ENCODE data around the gene STT3A. TPM values are rescaled to one million over a fixed set of nuclear protein-coding genes. Genes with fewer than 3 reads are reported as not detected.
A peak's percentile ranks its signal among the peaks of the same experiment; 100 is the strongest.

STT3A gene
- total RNA-seq, 1 donor from 2014 or later: 252 TPM

DNA sequence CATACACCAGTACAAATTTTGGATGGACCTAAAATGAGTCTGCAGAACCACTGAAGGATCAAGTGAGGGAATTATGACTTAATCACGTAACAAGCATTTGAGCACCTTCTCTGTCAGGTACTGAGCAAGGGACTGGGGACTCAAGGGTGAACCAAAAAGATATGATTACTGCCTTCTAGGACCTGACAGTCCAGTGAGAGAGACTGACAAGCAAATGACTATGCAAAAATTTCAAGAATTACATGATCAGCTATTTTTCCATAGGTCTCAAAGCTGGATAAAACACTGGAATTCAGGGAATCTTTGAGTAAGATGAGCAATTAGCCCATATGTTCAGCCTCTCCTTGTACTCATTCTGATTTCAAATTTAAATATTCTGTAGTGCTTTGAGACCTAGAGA lies 5.2 kb upstream of the STT3A start:
- H3K4me1 Mint-ChIP-seq (ENCODE audit: low read depth): peaks cover 17% of the 10 kb centered on the region
- no peaks in the 10 kb centered on the region for H3K27me3 Mint-ChIP-seq (ENCODE audit: low read depth)
- TF ChIP-seq, protein P1, sequence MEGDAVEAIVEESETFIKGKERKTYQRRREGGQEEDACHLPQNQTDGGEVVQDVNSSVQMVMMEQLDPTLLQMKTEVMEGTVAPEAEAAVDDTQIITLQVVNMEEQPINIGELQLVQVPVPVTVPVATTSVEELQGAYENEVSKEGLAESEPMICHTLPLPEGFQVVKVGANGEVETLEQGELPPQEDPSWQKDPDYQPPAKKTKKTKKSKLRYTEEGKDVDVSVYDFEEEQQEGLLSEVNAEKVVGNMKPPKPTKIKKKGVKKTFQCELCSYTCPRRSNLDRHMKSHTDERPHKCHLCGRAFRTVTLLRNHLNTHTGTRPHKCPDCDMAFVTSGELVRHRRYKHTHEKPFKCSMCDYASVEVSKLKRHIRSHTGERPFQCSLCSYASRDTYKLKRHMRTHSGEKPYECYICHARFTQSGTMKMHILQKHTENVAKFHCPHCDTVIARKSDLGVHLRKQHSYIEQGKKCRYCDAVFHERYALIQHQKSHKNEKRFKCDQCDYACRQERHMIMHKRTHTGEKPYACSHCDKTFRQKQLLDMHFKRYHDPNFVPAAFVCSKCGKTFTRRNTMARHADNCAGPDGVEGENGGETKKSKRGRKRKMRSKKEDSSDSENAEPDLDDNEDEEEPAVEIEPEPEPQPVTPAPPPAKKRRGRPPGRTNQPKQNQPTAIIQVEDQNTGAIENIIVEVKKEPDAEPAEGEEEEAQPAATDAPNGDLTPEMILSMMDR (IDR thresholded peaks at IDR 0.05): no peak
- H3K36me3 Mint-ChIP-seq (ENCODE audit: low read depth): peaks cover 20% of the 10 kb centered on the region
- DNase-seq (ENCODE audit: low spot score): no peak
- H3K27ac Mint-ChIP-seq (ENCODE audit: unreplicated experiment): peak overlapping the region; percentile 45
- no peak overlapping the region for H3K4me3 Mint-ChIP-seq (ENCODE audit: unreplicated experiment)
- H3K9me3 Mint-ChIP-seq (ENCODE audit: low read depth): no peaks in the 10 kb centered on the region

DNA sequence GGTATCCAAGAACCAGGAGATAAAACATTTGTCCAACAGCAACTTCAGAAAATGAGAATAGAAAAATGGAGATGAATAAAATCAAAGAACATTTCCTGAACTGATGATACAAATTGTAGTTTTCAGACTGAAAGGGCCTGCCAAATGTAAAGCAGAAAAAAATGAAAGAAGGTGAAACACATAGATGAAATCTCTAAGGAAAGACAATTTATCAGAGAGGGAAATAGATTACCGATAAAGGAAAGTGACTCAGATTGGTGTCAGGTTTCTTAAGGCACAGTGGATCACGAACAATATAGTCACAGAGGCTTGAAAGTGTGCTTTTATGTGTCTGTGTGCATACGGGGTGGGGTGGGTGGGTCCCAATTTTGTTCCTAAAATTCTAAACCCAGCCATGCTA lies 4.1 kb upstream of the STT3A start:
- H3K27me3 Mint-ChIP-seq (ENCODE audit: low read depth): no peaks in the 10 kb centered on the region
- peaks cover 12% of the 10 kb centered on the region for H3K36me3 Mint-ChIP-seq (ENCODE audit: low read depth)
- H3K4me3 Mint-ChIP-seq (ENCODE audit: unreplicated experiment): no peak overlapping the region
- TF ChIP-seq, protein P1 (IDR thresholded peaks at IDR 0.05): no peak
- H3K9me3 Mint-ChIP-seq (ENCODE audit: low read depth): no peaks in the 10 kb centered on the region
- DNase-seq (ENCODE audit: low spot score): no peak
- peaks cover 23% of the 10 kb centered on the region for H3K4me1 Mint-ChIP-seq (ENCODE audit: low read depth)
- no peak overlapping the region for H3K27ac Mint-ChIP-seq (ENCODE audit: unreplicated experiment)

DNA sequence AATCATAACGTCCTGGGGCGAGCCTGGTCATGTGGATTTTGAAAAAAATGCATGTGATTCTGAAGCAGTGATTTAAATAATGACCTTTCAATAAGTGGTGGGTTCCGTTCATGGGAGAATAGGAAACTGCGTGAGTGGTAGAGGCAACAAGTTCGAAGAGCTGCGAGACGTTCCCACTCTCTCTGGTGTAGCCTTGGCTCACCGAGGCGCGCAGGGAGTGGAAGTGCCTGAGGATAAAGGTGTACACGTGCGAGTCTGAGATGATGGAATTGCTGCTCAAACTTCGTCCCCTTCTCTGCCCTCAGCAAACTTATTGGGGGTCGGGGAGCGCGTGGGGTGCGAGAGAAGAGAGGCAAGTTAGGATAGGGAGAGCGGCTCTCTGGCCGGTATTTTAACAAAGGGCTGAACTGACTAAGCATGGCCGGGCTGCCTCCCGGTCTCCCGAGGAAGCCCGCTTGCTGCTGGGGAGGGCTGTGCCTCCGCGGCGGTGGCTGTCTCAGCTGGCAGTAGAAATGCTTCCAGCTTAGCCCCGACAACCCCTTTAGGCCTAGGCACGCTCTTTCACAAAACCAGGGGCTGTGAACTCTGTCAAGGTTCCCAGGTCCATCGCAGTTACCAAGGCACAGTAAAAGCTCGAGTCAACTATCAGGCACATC lies 875 bp upstream of the STT3A start:
- Mint-ChIP-seq H3K36me3 (ENCODE audit: low read depth) (peaks cover 5% of the 10 kb centered on the region), H3K9me3 (ENCODE audit: low read depth) (no peaks in the 10 kb centered on the region), H3K4me1 (ENCODE audit: low read depth) (peaks cover 50% of the 10 kb centered on the region), H3K4me3 (ENCODE audit: unreplicated experiment) (peak overlapping the region; percentile 100), H3K27ac (ENCODE audit: unreplicated experiment) (peak overlapping the region; percentile 98), H3K27me3 (ENCODE audit: low read depth) (no peaks in the 10 kb centered on the region)
- no peak for DNase-seq (ENCODE audit: low spot score)
- TF ChIP-seq, protein P1 (IDR thresholded peaks at IDR 0.05): no peak

DNA sequence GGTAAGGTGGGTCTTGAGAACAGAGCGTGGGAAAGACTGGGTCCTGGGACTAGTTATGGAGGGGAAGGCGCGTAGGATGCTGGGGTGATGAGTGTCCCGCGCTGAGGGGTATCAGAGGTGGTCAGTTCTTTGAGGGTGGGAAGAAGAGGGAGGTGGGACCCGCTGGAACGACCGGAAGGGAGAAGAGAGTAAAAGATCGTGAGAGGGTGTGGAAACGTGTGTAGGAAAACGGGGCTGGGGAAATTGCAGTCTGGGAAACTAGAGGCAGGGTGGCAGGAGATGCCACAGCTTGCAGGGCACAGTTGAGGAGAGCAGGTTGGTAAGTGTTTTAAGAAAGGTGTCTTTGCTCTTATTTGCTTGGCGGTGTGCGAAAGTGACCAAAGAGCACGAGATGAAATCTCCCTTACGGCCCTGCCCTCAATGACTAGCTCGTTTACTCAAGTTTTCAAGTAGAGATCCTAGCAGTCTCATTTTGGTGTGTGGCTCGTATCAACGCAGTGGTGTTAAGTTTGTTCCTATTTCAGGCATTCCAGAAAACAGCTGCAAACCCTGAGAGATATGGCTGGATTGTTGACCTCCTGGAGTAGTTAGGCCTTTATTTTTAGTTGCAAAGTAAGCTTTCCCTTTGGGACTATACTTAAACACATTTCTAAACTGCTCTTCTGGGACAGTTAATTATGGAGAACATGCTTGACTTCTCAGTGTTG lies 615 bp downstream of the STT3A start:
- Mint-ChIP-seq H3K27me3 (ENCODE audit: low read depth) (no peaks in the 10 kb centered on the region), H3K27ac (ENCODE audit: unreplicated experiment) (peak overlapping the region; percentile 98), H3K4me3 (ENCODE audit: unreplicated experiment) (peak overlapping the region; percentile 100), H3K36me3 (ENCODE audit: low read depth) (peaks cover 12% of the 10 kb centered on the region), H3K9me3 (ENCODE audit: low read depth) (no peaks in the 10 kb centered on the region), H3K4me1 (ENCODE audit: low read depth) (peaks cover 42% of the 10 kb centered on the region)
- TF ChIP-seq, protein P1 (IDR thresholded peaks at IDR 0.05): no peak
- no peak for DNase-seq (ENCODE audit: low spot score)

DNA sequence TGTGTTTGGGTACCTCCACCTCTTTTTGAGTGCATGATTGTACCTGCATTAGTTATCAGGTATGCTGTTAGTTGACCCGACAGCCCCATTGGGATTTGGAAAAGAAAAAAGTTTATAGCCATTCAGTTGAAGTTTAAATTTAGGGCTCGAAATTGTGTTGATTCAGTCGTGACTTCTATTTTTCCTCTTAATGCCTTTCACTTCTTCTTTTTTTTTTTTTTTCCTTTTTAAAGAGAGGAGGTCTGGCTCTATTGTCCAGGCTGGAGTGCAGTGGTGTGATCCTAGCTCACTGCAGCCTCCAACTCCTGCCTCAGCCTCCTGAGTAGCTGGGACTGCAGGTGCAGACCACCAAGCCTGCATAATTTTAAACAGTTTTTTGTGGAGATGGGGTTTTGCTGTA lies 2.3 kb downstream of the STT3A start:
- H3K27ac Mint-ChIP-seq (ENCODE audit: unreplicated experiment): no peak overlapping the region
- peaks cover 40% of the 10 kb centered on the region for H3K4me1 Mint-ChIP-seq (ENCODE audit: low read depth)
- H3K36me3 Mint-ChIP-seq (ENCODE audit: low read depth): peaks cover 18% of the 10 kb centered on the region
- TF ChIP-seq, protein P1 (IDR thresholded peaks at IDR 0.05): no peak
- no peaks in the 10 kb centered on the region for H3K9me3 Mint-ChIP-seq (ENCODE audit: low read depth)
- no peaks in the 10 kb centered on the region for H3K27me3 Mint-ChIP-seq (ENCODE audit: low read depth)
- no peak for DNase-seq (ENCODE audit: low spot score)
- no peak overlapping the region for H3K4me3 Mint-ChIP-seq (ENCODE audit: unreplicated experiment)

Measured in chondrocyte (in vitro differentiated cells).